PFSK-1 (cell line): ENCODE results near the gene MYOM3.

Source experiments
- FOXP2 ChIP-seq: optimal IDR thresholded peaks from 2 replicates; pipeline ENCODE3; 2011; ENCODE audit warnings: borderline replicate concordance, control low read depth, inconsistent platforms; ENCODE audit not compliant: insufficient read depth; ENCODE audit errors: extremely low read length, extremely low read depth
- POLR2AphosphoS5 ChIP-seq: IDR thresholded peaks from 2 replicates; pipeline ENCODE4 v1.6.1; 2012; ENCODE audit warnings: low read depth, mild to moderate bottlenecking, control low read depth, low read length, moderate library complexity
- REST ChIP-seq, 2 experiments: IDR thresholded peaks; 2 replicates each; pipeline versions ENCODE4 v1.6.1 to v1.8.0; 2011 to 2012; ENCODE audit warnings: low read depth in 2 of 2, low read length in 2 of 2, control low read depth in 1 of 2, inconsistent platforms in 1 of 2, mild to moderate bottlenecking in 1 of 2, moderate library complexity in 1 of 2; ENCODE audit not compliant: insufficient read depth in 1 of 2
- SIN3A ChIP-seq: IDR thresholded peaks from 2 replicates; pipeline ENCODE4 v1.6.1; 2012; ENCODE audit warnings: mild to moderate bottlenecking, low read length, moderate library complexity, borderline replicate concordance; ENCODE audit not compliant: insufficient read depth
- TAF1 ChIP-seq: IDR thresholded peaks from 2 replicates; pipeline ENCODE4 v1.6.1; 2012; ENCODE audit warnings: low read length, control low read depth, borderline replicate concordance; ENCODE audit not compliant: insufficient read depth

The MYOM3 gene

GRCh38 chr1:24111262-24111995 lies 506 bp downstream of the MYOM3 start:
- TF ChIP-seq REST (IDR thresholded peaks at IDR 0.05; ENCODE audit: insufficient read depth in 1 of 2, low read depth in 2 of 2, low read length in 2 of 2) (no peak), FOXP2 (no peak)

- TF ChIP-seq POLR2AphosphoS5 (no peak), SIN3A (no peak), TAF1 (no peak), FOXP2 (no peak), REST (IDR thresholded peaks at IDR 0.05; ENCODE audit: insufficient read depth in 1 of 2, low read depth in 2 of 2, low read length in 2 of 2) (no peak)
Measured at GRCh38 chr1:24110642-24111261, 1.2 kb downstream of the MYOM3 start.

- no peak for TF ChIP-seq FOXP2
- TF ChIP-seq REST (IDR thresholded peaks at IDR 0.05; ENCODE audit: insufficient read depth in 1 of 2, low read depth in 2 of 2, low read length in 2 of 2), result no peak
- no peak for TF ChIP-seq TAF1
- no peak for TF ChIP-seq POLR2AphosphoS5
- TF ChIP-seq SIN3A, result no peak
Measured at GRCh38 chr1:24109686-24110475, 2.1 kb downstream of the MYOM3 start.

- TF ChIP-seq SIN3A (no peak), TAF1 (no peak), FOXP2 (no peak), POLR2AphosphoS5 (no peak), REST (IDR thresholded peaks at IDR 0.05; ENCODE audit: insufficient read depth in 1 of 2, low read depth in 2 of 2, low read length in 2 of 2) (no peak)
Measured at GRCh38 chr1:24109166-24109483, 2.8 kb downstream of the MYOM3 start.
